Fibroblast of lung (primary cell): ENCODE measurements around the gene TBPL2.
"Not testable (repeated sequence)": the region's sequence is repeated elsewhere in the genome, so short reads cannot be mapped to it uniquely, and the experiment has no call there.

Source experiments
- CTCF ChIP-seq, 2 donors: IDR thresholded peaks in 1 of 2; conservative IDR thresholded peaks in 1 of 2; 1 replicate in 1 of 2; 2 replicates in 1 of 2; pipeline ENCODE4 v1.5.1; 2011 to 2012; ENCODE audit warnings: low read length in 2 of 2, control low read depth in 1 of 2, inconsistent platforms in 1 of 2, low read depth in 1 of 2, mild to moderate bottlenecking in 1 of 2
- EZH2 ChIP-seq: IDR thresholded peaks from 2 replicates; pipeline ENCODE4 v1.5.1; 2012; ENCODE audit warnings: low read length, control low read depth, mild to moderate bottlenecking; ENCODE audit errors: missing control alignments

GRCh38 chr14:55476448-55476847 is 36.0 kb upstream of the TBPL2 start:
- not testable (repeated sequence) for TF ChIP-seq CTCF (conservative IDR thresholded peaks at IDR 0.05 in 1 of 2, IDR thresholded peaks at IDR 0.05 in 1 of 2; ENCODE audit: low read depth in 1 of 2, low read length in 2 of 2); EZH2
